Measurements from ENCODE around the gene CEP43.

The CEP43 gene

GRCh38 chr6:167015302-167015701 lies 16.1 kb downstream of the CEP43 start:
- no peak for DNase-seq

GRCh38 chr6:167020206-167020605 lies 21.0 kb downstream of the CEP43 start:
- DNase-seq, result no peak

GRCh38 chr6:167027308-167027707 lies 28.1 kb downstream of the CEP43 start:
- DNase-seq, result no peak

- no peak for DNase-seq
These were observed 28.6 kb downstream of the CEP43 start for GRCh38 chr6:167027772-167028171.

- DNase-seq, result no peak
These were observed 31.2 kb downstream of the CEP43 start for GRCh38 chr6:167030222-167031072.

- DNase-seq, result no peak
These were observed 32.0 kb downstream of the CEP43 start for GRCh38 chr6:167031082-167031709.

GRCh38 chr6:167034056-167034455 lies 34.9 kb downstream of the CEP43 start:
- DNase-seq, result no peak

- DNase-seq, result no peak
These were observed 38.6 kb downstream of the CEP43 start for GRCh38 chr6:167037762-167038161.

GRCh38 chr6:167044696-167045095 lies 45.5 kb downstream of the CEP43 start:
- no peak for DNase-seq

- DNase-seq, result no peak
These were observed 46.8 kb downstream of the CEP43 start for GRCh38 chr6:167045828-167046580.

- no peak for DNase-seq
These were observed 47.8 kb downstream of the CEP43 start for GRCh38 chr6:167046861-167047495.

GRCh38 chr6:167047554-167047953 lies 48.4 kb downstream of the CEP43 start:
- no peak for DNase-seq

Data from NCI-H524 treated with DMSO at 0.1 percent for 48 hours (cell line).